HG03460 (cell line): ENCODE measurements around the gene NCLN.
"Not testable (repeated sequence)": the region's sequence is repeated elsewhere in the genome, so short reads cannot be mapped to it uniquely, and the experiment has no call there.

Experiments
- ATAC-seq: cut with Tn5 transposase; IDR thresholded peaks from one replicate; pipeline ENCODE4 v1.9.1; 2021; ENCODE audit not compliant: unreplicated experiment

NCLN gene

DNA sequence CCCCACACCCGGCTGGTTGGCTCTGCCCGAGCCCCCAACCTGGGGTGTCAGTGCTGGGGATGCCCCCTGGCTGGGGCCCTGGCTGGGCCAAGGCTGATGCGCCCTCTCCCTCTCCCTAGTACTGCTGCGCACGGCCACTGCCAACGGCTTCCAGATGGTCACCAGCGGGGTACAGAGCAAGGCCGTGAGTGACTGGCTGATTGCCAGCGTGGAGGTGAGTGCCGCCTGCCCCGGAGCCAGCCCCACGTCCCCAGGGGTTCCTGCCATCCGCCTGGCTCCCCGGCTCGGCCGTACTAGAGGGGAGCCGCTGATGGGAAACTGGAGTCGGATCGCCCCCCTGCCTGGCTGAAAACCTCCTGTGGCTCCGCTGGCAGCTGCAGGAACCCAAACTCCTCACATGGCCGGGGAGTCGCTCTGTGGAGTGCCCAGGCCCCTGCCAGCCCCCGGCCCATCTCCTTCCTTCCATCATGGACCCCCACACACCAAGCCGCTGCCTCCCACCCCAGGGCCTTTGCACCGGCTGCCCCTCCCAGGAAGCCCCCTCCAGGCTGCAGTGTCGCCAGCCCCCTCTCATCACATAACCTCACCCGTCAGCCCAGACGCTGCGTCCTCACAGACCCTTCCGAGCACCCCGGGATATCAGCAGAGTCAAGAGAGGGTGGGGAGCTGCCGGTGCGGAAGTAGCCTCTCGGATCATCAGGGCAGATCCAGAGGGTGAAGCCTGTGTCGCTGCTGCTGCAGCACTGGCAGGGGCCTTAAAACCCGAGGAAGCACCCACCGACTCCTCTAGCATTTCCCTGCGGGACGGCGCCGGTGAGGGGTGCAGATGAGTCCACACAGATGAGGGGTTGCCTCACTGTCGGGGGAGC lies 10.6 kb downstream of the NCLN start:
- ATAC-seq: no peak

DNA sequence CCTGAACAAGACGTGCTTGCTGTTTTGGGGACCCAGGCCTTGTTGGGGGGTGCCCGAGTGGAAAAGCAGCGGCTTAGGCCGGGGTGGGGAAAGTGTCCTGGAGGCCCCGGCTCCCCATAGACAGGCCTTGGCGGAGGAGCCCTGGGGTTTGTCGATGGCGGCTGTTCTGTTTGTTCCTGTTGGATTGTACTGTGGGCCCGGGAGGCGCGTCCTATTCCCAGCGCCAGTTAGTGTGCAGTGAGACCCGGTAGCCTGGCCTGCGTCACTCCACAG lies 11.1 kb downstream of the NCLN start:
- ATAC-seq: no peak

- ATAC-seq: no peak
Measured at GRCh38 chr19:3198901-3199700, 13.4 kb downstream of the NCLN start.

- no peak for ATAC-seq
Measured at GRCh38 chr19:3201072-3201700, 15.5 kb downstream of the NCLN start.

DNA sequence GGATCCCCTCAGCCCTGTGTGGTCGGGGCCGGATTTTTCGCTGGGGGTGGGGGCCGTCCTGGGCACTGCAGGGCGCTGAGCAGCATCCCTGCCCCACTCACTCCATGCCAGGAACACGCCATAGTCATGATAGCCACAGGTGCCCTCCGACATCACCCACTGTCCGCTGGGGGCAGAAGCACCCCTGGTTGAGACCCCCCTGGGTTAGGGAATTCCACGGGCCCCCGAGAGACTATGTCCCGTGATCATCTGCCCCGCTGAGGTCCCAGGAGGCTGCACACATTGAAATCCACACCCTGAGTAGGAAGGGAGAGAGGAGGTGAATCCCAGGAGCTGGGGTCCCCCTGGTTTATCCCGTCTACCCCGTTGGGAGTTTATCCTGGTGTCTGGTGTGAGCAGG lies 16.2 kb downstream of the NCLN start:
- no peak for ATAC-seq

GRCh38 chr19:3202346-3202745 lies 16.6 kb downstream of the NCLN start:
- no peak for ATAC-seq

GRCh38 chr19:3202895-3203294 lies 17.2 kb downstream of the NCLN start:
- ATAC-seq: not testable (repeated sequence)

DNA sequence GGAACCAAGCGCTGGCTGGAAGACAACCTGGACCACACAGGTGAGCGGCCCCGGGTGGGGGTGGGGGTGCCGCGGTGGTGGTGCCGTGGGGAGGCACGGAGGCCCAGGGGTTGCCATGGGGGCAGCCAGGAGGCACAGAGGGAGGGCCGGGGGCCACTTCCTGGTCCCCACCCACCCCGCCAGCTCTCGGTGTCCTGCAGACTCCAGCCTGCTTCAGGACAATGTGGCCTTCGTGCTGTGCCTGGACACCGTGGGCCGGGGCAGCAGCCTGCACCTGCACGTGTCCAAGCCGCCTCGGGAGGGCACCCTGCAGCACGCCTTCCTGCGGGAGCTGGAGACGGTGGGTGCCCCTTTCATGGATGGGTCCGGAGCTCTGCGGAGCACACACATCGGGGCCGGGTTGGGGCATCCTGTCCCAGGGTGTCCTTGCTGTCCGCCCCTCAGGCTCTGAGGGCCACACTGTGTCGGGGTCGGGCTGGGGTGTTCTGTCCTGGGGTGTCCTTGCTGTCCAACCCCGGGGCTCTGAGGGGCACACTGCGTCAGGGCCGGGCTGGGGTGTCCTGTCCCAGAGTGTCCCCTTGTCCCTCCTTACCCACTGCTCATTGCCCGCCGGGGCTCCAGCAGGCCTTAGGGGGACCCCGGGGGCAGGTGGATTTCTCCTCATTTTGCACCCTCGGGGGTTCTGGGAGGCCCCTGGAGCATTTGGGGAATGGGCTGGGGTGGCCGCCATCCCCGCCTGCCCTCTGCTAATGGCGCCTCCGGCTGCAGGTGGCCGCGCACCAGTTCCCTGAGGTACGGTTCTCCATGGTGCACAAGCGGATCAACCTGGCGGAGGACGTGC lies 18.3 kb downstream of the NCLN start:
- no peak for ATAC-seq

DNA sequence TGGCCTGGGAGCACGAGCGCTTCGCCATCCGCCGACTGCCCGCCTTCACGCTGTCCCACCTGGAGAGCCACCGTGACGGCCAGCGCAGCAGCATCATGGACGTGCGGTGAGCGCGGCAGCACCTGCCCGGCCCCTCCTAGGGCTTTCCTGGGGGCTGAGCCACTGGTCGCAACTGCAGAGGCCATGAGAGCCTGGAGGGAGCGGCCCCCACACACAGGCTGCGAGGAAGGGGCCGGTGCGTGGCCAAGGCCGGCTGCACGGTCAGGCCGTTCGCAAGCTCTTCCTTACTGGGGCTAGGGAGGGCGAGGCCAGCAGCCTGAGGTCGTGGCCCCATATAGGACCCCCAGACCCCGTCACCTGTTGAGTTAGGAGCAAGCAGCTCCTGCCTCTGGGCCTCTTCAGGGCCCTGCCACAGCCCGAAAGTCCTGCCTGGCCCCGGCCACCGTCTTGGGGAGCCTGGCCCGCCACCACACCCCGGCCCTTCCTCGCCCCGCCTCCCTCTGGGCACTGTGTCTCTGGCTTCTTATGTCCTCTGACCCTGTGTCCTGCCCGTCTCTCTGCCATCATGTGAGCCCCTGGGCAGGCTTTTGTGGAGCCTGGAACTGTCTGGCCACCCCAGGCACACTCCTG lies 19.0 kb downstream of the NCLN start:
- ATAC-seq: no peak

GRCh38 chr19:3206216-3206953 lies 20.7 kb downstream of the NCLN start:
- no peak for ATAC-seq

DNA sequence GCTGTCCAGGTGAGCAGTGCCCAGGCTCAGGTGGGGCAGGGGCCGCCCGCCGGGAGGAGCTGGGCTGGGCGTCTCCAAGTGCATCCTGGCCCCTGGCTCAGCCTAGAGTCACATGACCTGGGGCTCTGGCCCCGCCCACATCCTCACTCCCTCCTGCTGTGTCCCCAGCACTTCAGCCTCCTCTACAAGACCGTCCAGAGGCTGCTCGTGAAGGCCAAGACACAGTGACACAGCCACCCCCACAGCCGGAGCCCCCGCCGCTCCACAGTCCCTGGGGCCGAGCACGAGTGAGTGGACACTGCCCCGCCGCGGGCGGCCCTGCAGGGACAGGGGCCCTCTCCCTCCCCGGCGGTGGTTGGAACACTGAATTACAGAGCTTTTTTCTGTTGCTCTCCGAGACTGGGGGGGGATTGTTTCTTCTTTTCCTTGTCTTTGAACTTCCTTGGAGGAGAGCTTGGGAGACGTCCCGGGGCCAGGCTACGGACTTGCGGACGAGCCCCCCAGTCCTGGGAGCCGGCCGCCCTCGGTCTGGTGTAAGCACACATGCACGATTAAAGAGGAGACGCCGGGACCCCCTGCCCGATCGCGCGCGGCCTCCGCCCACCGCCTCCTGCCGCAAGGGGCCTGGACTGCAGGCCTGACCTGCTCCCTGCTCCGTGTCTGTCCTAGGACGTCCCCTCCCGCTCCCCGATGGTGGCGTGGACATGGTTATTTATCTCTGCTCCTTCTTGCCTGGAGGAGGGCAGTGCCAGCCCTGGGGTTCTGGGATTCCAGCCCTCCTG lies 21.9 kb downstream of the NCLN start:
- ATAC-seq: no peak

GRCh38 chr19:3208317-3209207 lies 22.8 kb downstream of the NCLN start:
- no peak for ATAC-seq

DNA sequence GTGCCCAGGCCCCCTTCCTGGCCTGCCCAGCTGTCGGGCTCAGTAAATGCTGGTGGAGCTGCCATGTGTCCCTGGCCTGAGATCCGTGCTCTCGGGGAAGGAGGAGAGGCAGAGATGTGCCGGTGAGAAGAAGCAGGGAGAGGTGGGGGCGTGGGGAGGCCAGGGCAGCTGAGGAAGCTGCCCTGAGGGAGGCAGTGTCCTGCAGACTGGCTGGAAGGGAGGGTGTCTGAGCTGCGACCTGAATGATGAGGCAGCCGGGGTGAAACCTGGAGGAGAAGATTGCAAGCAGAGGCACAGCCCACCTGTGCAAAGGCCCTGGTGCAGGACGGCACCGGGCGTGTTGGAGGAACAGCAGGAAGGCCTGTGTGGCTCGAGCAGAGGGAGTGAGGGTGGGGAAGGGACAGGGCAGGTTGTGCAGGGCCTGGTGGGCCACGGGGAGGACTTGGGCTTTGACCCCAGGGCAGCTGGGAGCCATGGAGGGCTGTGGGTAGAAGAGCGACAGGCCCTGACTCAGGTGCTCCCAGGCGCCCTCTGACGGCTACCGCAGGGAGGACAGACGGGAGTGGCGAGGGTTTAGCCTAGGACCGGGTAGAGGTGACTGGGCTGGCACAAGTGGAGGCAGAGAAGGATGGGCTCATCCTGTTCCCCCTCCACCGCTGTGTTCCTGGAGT lies 24.8 kb downstream of the NCLN start:
- no peak for ATAC-seq

DNA sequence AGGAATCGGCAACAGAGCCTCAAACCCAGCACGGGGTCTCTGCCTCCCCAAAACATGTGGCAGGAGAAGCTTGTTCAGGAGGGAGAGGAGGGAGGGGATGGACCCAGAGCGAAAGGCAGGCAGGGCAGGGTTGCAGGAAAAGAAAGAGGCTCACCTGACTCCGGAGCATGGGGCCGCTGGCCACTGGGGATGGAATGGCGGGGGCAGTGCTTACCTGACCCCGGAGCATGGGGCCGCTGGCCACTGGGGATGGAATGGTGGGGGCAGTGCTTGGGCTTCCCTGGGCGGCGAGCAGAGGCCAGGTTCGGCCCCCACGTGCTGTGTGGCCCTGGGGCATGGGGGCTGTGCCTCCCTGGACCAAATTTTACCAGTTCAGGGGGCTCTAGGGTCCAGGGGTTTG lies 25.5 kb downstream of the NCLN start:
- no peak for ATAC-seq

DNA sequence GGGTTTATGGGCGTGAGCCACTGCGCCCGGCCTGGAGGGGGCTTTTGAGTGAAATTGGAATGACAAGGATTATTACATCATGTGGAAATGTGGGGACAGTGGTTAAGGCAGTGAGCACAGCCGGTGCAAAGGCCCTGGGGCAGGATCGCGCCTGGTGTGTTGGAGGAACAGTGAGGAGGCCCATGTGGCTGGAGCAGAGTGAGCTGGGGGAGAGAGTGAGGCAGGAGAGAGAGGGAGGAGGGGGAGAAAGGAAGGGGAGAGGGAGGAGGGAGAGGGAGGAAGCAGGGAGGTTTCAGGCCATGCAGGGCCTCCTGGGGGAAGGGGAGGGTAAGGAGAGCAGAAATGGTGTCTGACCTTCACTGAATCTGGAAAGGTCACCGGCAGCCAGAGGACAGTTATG lies 27.4 kb downstream of the NCLN start:
- no peak for ATAC-seq

- ATAC-seq: no peak
Measured at GRCh38 chr19:3216874-3217273, 31.1 kb downstream of the NCLN start.

GRCh38 chr19:3220576-3220975 lies 34.8 kb downstream of the NCLN start:
- ATAC-seq: no peak

DNA sequence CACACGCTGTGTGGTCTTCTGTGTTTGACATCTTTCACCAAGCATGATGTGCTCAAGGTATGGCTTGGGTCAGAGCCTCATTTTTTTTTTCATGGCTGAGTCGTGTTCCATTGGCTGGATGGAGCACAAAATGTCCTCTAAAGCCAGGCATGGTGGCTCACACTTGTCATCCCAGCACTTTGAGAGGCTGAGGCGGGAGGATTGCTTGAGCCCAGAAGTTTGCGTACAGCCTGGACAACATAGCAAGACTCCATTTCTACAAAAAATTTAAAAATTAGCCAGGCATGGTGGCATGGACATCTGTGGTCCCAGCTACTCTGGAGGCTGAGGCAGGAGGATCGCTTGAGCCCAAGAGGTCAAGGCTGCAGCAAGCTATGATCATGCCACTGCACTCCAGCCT lies 35.8 kb downstream of the NCLN start:
- not testable (repeated sequence) for ATAC-seq
